ENCODE results near the gene MSANTD7. TPM values are rescaled to one million over a fixed set of nuclear protein-coding genes. Genes with fewer than 3 reads are reported as not detected.

The MSANTD7 gene
- total RNA-seq, 1 experiment from 2014 or later: 14.3 TPM

- H3K9me3 ChIP-seq (ENCODE audit: control insufficient read depth in 1 of 2, insufficient read depth in 1 of 2, low read depth in 1 of 2, low read length in 2 of 2): no peaks in the 10 kb centered on the region
- peaks cover 0 to 10% of the 10 kb centered on the region in 2 experiments; a peak in 1 of 4 replicates for H3K4me1 ChIP-seq (ENCODE audit: control insufficient read depth in 1 of 2, insufficient read depth in 2 of 2, low read length in 2 of 2)
- no peak overlapping the region for H3K27ac ChIP-seq (ENCODE audit: low read depth, low read length)
- peak; percentile 73 for ATAC-seq
- no peak overlapping the region for H3K9ac ChIP-seq (ENCODE audit: low read length)
- ChIA-PET CTCF (interaction anchor here (0.7 to 2.0 kb wide), 12 partner anchors 8 to 626 kb away, joined by 3 to 16 read pairs (median 4); partner anchors contain the start of genes CDNF, HSPA14 and MSANTD7), POLR2A (interaction anchor here (0.7 to 1.3 kb wide), 2 partner anchors 14 to 314 kb away, joined by 3 to 4 read pairs; partner anchors contain the start of genes CDNF, HSPA14 and MSANTD7), RAD21 (ENCODE audit: low non-redundant PET in 1 of 2, low total read pairs in 2 of 2, uncharacterized antibody in 2 of 2, unreplicated experiment in 2 of 2) (interaction anchor here in 1 of 2 experiments (1.3 kb wide), 1 partner anchor 286 kb away, joined by 4 read pairs; no protein-coding TSS in a partner anchor)
- BruUV-seq (replicated peaks): no TSS peak
- H4K20me1 ChIP-seq (ENCODE audit: insufficient read depth): no peaks in the 10 kb centered on the region
- H3K79me2 ChIP-seq (ENCODE audit: insufficient read depth, low read length): no peaks in the 10 kb centered on the region
- DNase-seq (ENCODE audit: low read depth, low spot score): peak; percentile 16
- H3K9me2 ChIP-seq (ENCODE audit: insufficient read depth): no peaks in the 10 kb centered on the region
- H3K4me3 ChIP-seq (replicated peaks in 1 of 2; ENCODE audit: low read depth in 1 of 2, low read length in 2 of 2): no peak overlapping the region
- H3K36me3 ChIP-seq (ENCODE audit: control insufficient read depth in 1 of 2, insufficient read depth in 2 of 2, low read length in 2 of 2): no peaks in the 10 kb centered on the region
- H3K4me2 ChIP-seq (ENCODE audit: low read length): no peak overlapping the region
- peaks cover 3% of the 10 kb centered on the region; the same call in 1 of the 2 replicates for H3K27me3 ChIP-seq (ENCODE audit: insufficient read depth, low read length)
- no peak overlapping the region for H2AFZ ChIP-seq (ENCODE audit: low read depth, low read length, poor library complexity, severe bottlenecking)
- intact Hi-C loops (cut with micrococcal nuclease): loop anchor here (1.0 to 10.0 kb wide), 3 partner anchors 286 to 428 kb away; no protein-coding TSS in a partner anchor
- TF ChIP-seq JUND (IDR thresholded peaks at IDR 0.05): no peak
- TF ChIP-seq REST (IDR thresholded peaks at IDR 0.05; ENCODE audit: low read depth): no peak
- no peak for TF ChIP-seq ZBTB33 (IDR thresholded peaks at IDR 0.05; ENCODE audit: extremely low read depth, insufficient replicate concordance, low read length)
- TF ChIP-seq ZFX (IDR thresholded peaks at IDR 0.05): no peak
- TF ChIP-seq CTCF (IDR thresholded peaks at IDR 0.05 in 2 of 3, conservative IDR thresholded peaks at IDR 0.05 in 1 of 3; ENCODE audit: borderline replicate concordance in 1 of 3, insufficient read depth in 1 of 3, low read depth in 2 of 3, low read length in 2 of 3): peak; percentile 65 to 73 (median 71); a peak in 5 of 6 replicates
- TF ChIP-seq TCF7L2 (IDR thresholded peaks at IDR 0.05; ENCODE audit: borderline replicate concordance, extremely low read depth, insufficient read depth, insufficient read length): no peak
- TF ChIP-seq RAD21 (IDR thresholded peaks at IDR 0.05; ENCODE audit: low read depth): peak; percentile 86
- TF ChIP-seq CBX3 (IDR thresholded peaks at IDR 0.05; ENCODE audit: low read depth): no peak
- TF ChIP-seq EZH2 (IDR thresholded peaks at IDR 0.05): no peak
Measured at GRCh38 chr10:14822879-14823755, 15.0 kb upstream of the MSANTD7 start.
